ENCODE measurements around the gene DIP2B.

The DIP2B gene

GRCh38 chr12:50621399-50622300 lies 116.9 kb downstream of the DIP2B start:
- no peak for DNase-seq (ENCODE audit: low read depth)
- H3K4me3 ChIP-seq (ENCODE audit: low read depth, low read length) = no peak overlapping the region
- no peak for TF ChIP-seq CTCF (IDR thresholded peaks at IDR 0.05; ENCODE audit: low read depth, low read length, missing control alignments)

DNA sequence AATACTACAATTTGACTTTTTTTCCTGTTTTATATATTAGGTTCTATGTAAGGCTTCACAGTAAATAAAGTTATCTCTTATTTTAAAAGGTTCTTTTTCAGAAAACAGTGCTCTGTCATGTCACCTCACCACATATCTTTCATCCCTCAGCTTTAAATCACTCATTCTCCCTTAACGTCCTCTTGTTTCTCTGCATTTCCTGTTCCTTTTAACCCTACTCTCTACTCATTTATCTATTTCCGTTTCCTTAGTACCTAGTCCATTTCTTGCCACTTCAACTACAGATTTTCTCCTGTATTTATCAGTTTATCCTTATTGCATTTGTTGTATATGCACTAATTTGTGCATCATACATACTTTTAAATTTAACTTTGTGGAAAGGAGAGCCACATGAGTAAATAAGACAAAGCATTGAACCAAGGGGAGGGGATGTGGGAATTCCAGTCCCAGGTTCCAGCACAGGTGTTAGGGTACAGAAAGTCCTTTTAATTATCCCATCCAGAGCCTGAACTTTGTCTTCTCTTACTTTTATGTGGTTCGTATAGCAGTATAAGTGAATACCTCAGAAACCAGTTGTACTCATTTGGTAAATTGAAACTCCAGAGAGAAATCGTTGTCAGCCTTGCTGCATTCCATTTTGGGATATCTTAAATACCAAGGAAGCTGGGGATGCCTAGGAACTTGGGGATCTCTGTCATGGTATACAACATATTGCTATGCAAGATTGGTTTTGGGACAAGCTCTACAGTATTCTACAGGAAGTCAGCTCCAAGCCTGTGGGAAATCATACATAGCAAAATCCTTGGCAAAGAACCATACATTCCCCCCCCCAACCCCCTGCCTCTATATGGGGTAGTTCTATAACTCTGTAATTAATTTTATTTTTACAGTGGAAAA lies 120.5 kb downstream of the DIP2B start:
- no peak for DNase-seq (ENCODE audit: low read depth)
- H3K4me3 ChIP-seq (ENCODE audit: low read depth, low read length) = no peak overlapping the region
- no peak for TF ChIP-seq CTCF (IDR thresholded peaks at IDR 0.05; ENCODE audit: low read depth, low read length, missing control alignments)

DNA sequence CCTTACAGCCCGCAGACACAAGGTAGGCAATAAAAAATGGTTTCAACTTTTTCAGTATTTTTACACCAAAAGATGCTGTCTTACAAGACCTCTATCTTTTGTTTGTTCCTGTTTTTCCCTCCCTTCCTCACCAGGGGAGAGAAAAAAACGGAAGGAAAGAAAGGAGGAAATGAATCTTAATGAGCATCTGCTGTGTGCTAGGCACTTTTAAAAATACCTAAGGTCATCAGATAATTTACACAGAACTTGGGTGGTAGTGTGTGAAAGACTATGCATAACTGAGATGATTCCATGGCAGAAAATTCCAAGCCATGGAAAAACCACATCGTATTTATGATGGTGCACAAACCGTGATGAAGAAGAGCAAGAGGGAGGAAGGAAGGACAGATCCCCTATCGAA lies 121.2 kb downstream of the DIP2B start:
- H3K4me3 ChIP-seq (ENCODE audit: low read depth, low read length) = no peak overlapping the region
- TF ChIP-seq CTCF (IDR thresholded peaks at IDR 0.05; ENCODE audit: low read depth, low read length, missing control alignments) = no peak
- DNase-seq (ENCODE audit: low read depth) = no peak

DNA sequence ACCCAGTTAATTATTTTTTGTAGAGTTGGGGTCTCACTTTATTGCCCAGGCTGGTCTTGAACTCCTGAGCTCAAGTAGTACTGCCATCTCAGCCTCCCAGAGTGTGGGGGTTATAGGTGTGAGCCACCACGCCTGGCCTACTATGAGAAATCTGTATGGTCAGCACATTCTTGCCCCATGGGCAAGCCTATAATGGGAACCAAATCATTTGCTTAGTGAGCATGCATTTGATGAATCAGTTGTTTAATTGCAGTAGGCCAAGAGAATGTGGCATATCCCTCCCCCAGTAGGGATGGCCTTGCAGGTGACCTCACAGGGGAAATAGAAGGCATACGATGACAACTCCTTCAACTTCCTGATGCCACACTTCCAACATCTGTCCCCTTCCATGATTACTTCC lies 122.7 kb downstream of the DIP2B start:
- DNase-seq (ENCODE audit: low read depth) = no peak
- TF ChIP-seq CTCF (IDR thresholded peaks at IDR 0.05; ENCODE audit: low read depth, low read length, missing control alignments) = no peak
- no peak overlapping the region for H3K4me3 ChIP-seq (ENCODE audit: low read depth, low read length)

GRCh38 chr12:50628394-50628793 lies 123.6 kb downstream of the DIP2B start:
- TF ChIP-seq CTCF (IDR thresholded peaks at IDR 0.05; ENCODE audit: low read depth, low read length, missing control alignments) = no peak
- H3K4me3 ChIP-seq (ENCODE audit: low read depth, low read length) = no peak overlapping the region
- no peak for DNase-seq (ENCODE audit: low read depth)

DNA sequence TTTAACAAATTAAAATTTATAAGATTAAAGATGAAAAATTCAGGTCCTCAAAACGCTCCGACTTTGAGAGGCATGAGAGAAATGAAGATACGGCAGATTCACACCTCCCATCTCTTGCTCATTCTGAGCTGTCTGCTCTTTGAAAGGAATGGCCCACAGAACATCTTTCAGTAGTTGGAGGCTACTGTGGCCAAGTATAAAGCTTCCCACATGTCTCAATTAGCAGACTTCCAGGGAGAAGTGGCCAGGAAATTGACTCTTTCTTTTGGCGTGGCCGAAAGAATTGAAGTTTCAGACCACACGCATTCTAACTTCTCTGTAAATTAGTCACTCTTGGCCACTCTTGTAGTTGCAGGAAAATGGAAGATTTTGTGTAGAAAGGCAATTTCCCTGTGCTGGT lies 129.2 kb downstream of the DIP2B start:
- no peak overlapping the region for H3K4me3 ChIP-seq (ENCODE audit: low read depth, low read length)
- no peak for DNase-seq (ENCODE audit: low read depth)
- no peak for TF ChIP-seq CTCF (IDR thresholded peaks at IDR 0.05; ENCODE audit: low read depth, low read length, missing control alignments)

Measured in GM12864 (cell line).